PFSK-1 (cell line): Measurements from ENCODE around the gene GPM6B.

ENCODE experiments used
- FOXP2 ChIP-seq: optimal IDR thresholded peaks from 2 replicates; pipeline ENCODE3; 2011; ENCODE audit warnings: borderline replicate concordance, control low read depth, inconsistent platforms; ENCODE audit not compliant: insufficient read depth; ENCODE audit errors: extremely low read length, extremely low read depth
- POLR2AphosphoS5 ChIP-seq: IDR thresholded peaks from 2 replicates; pipeline ENCODE4 v1.6.1; 2012; ENCODE audit warnings: low read depth, mild to moderate bottlenecking, control low read depth, low read length, moderate library complexity
- SIN3A ChIP-seq: IDR thresholded peaks from 2 replicates; pipeline ENCODE4 v1.6.1; 2012; ENCODE audit warnings: mild to moderate bottlenecking, low read length, moderate library complexity, borderline replicate concordance; ENCODE audit not compliant: insufficient read depth
- TAF1 ChIP-seq: IDR thresholded peaks from 2 replicates; pipeline ENCODE4 v1.6.1; 2012; ENCODE audit warnings: low read length, control low read depth, borderline replicate concordance; ENCODE audit not compliant: insufficient read depth
- TF ChIP-seq, protein P1 (sequence below), 2 experiments: IDR thresholded peaks; 2 replicates each; pipeline versions ENCODE4 v1.6.1 to v1.8.0; 2011 to 2012; ENCODE audit warnings: low read depth in 2 of 2, low read length in 2 of 2, control low read depth in 1 of 2, inconsistent platforms in 1 of 2, mild to moderate bottlenecking in 1 of 2, moderate library complexity in 1 of 2; ENCODE audit not compliant: insufficient read depth in 1 of 2

GPM6B gene

GRCh38 chrX:13742397-13743176 is 74.3 kb downstream of the GPM6B start:
- TF ChIP-seq, protein P1, sequence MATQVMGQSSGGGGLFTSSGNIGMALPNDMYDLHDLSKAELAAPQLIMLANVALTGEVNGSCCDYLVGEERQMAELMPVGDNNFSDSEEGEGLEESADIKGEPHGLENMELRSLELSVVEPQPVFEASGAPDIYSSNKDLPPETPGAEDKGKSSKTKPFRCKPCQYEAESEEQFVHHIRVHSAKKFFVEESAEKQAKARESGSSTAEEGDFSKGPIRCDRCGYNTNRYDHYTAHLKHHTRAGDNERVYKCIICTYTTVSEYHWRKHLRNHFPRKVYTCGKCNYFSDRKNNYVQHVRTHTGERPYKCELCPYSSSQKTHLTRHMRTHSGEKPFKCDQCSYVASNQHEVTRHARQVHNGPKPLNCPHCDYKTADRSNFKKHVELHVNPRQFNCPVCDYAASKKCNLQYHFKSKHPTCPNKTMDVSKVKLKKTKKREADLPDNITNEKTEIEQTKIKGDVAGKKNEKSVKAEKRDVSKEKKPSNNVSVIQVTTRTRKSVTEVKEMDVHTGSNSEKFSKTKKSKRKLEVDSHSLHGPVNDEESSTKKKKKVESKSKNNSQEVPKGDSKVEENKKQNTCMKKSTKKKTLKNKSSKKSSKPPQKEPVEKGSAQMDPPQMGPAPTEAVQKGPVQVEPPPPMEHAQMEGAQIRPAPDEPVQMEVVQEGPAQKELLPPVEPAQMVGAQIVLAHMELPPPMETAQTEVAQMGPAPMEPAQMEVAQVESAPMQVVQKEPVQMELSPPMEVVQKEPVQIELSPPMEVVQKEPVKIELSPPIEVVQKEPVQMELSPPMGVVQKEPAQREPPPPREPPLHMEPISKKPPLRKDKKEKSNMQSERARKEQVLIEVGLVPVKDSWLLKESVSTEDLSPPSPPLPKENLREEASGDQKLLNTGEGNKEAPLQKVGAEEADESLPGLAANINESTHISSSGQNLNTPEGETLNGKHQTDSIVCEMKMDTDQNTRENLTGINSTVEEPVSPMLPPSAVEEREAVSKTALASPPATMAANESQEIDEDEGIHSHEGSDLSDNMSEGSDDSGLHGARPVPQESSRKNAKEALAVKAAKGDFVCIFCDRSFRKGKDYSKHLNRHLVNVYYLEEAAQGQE (IDR thresholded peaks at IDR 0.05; ENCODE audit: insufficient read depth in 1 of 2, low read depth in 2 of 2, low read length in 2 of 2): no peak
- TF ChIP-seq POLR2AphosphoS5 (no peak), TAF1 (no peak), SIN3A (no peak), FOXP2 (no peak)

GRCh38 chrX:13741695-13742094 is 75.2 kb downstream of the GPM6B start:
- TF ChIP-seq TAF1 (no peak), SIN3A (no peak), POLR2AphosphoS5 (no peak), FOXP2 (no peak)
- TF ChIP-seq, protein P1 (IDR thresholded peaks at IDR 0.05; ENCODE audit: insufficient read depth in 1 of 2, low read depth in 2 of 2, low read length in 2 of 2): no peak

DNA sequence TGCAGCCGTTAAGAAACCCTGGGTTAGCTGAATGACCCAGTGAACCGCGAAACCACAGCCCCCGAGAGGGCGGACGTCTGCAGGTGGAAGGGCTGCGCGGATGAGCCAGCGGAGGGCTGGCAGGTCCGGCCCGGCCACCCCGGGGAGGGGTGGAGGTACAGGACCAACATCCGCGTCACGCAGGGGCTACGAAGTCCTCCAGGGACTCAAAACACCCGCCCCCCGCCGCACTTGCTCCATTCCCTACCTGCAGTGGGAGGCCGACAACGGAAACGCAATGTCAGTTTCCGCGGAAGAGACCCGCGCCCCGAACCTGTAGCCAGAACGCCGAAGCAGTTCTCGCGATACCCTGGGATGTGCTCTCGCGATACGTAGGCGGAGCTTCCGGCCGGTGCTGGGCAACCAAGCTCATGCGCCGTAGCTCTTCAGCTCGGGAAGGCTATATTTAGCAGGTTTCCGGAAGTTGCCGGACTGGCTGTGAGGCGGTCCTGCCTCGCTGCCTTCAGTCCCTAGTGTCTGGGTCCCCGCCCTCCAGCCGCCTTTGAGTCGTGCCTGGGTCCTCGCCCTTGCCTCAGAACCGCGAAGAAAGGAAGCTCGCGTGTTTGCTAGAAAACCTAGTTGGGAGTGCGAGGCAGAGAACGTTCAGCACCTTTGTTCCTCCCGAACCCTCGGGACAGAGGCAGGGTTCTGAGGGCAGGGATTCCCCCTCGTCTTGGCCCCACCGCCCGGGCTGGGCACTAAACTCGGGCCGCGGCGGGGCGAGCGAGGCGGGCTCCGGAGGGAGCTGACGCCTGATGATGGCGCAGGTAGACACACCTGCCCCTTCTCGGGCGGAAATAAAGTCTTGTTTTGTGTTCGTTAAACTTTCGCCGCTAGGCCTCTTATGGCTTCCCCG is 82.4 kb downstream of the GPM6B start, which contains the start of the genes OFD1 and TRAPPC2:
Gene OFD1, plus strand, starts transcription at position 471 of the 895 bp plus-strand sequence. Its CDS starts 324 bp downstream, at position 795.
Gene TRAPPC2, minus strand, starts transcription at position 343 of the 895 bp plus-strand sequence. CDS start 14,657 bp downstream, outside the sequence.
- TF ChIP-seq FOXP2 (peak; percentile 27), TAF1 (no peak; the same call in 1 of the 2 replicates), POLR2AphosphoS5 (peak; percentile 68), SIN3A (peak; percentile 39; the same call in 1 of the 2 replicates)
- TF ChIP-seq, protein P1 (IDR thresholded peaks at IDR 0.05; ENCODE audit: insufficient read depth in 1 of 2, low read depth in 2 of 2, low read length in 2 of 2): no peak

DNA sequence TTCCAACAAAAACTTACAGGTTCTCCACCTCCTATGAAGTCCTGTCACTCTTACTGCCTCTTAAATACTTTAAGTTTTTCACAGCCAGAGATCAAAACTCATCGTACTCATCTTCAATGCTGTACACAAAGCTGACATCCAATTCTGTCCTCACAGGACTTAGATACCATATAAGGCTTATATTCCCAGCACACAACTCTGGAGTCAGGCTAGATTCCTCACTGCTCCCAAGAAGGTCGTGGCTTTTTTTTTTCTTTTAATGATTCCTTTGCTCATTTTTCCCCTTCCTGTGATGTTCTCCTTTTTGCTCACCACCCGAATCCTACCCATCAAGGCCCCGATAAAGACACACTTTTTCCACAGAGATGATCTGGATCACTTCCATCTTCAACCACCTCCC is 83.4 kb downstream of the GPM6B start:
- TF ChIP-seq SIN3A (no peak), POLR2AphosphoS5 (no peak), TAF1 (no peak), FOXP2 (no peak)
- TF ChIP-seq, protein P1 (IDR thresholded peaks at IDR 0.05; ENCODE audit: insufficient read depth in 1 of 2, low read depth in 2 of 2, low read length in 2 of 2): no peak
